ENCODE data around the gene PITRM1.
"Not testable (repeated sequence)": the region's sequence is repeated elsewhere in the genome, so short reads cannot be mapped to it uniquely, and the experiment has no call there.

Gene PITRM1

DNA sequence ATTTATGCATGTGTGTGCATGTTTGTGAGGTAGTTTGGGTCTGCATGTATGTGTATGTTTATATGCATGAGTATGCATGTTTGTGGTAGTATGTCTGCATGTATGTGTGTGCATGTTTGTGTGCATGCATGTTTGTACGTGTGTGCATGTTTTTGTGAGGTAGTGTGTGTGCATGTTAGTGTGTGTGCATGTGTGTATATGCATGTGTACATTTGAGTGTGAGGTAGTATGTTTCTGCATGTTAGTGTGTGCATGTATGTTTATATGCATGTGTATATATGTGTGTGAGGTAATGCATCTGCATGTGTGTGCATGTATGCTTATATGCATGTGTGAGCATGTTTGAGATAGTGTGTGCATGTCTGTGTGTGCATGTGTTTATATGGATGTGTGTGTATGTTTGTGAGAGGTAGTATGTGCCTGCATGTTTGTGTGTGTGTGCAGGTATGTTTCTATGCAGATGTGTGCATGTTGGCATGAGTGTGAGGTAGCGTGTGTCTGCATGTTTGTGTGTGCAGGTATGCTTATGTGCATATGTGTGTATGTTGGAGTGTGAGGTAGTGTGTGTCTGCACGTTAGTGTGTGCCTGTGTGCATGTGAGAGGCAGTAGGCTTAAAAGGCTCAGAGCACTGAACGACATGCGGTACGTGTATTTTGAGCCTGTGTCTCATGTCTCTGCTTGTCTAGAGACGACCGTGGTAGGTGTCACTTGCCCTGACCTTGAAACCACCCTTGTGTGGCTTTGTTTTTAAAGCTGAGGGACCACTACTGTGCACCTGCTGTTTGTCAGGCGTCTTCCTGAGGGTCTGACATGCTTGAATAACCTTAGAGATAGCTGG is 61.6 kb downstream of the PITRM1 start:
- no peaks in the 10 kb centered on the region for H3K4me1 ChIP-seq (ENCODE audit: insufficient read depth, low read length)
- no peaks in the 10 kb centered on the region for H3K9me3 ChIP-seq (ENCODE audit: low read length)
- H2AFZ ChIP-seq (ENCODE audit: low read depth, low read length) = no peak overlapping the region
- no peak overlapping the region for H3K4me3 ChIP-seq (ENCODE audit: low read length)
- no peaks in the 10 kb centered on the region for H3K36me3 ChIP-seq (ENCODE audit: insufficient read depth, low read length)
- H3K27me3 ChIP-seq (ENCODE audit: insufficient read depth, low read length) = no peaks in the 10 kb centered on the region

DNA sequence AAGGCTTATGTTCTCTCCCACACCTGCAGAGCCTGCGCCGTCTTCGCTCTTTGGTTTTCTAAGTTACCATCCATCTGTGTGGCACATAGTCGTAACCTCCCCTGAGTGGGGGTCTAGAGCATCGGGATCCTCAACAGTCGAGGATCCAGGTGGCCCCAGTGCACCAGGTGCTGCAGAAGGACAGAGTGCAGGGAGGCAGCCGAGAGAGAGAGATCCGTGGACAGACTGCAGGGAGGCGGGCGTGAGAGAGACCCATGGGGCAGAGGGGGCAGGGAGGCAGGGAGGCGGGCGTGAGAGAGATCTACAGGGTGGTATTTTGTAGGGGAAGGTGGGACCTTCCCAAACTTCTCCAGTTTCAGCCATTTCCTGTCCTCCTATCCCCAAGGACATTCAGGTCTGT is 62.9 kb downstream of the PITRM1 start:
- no peaks in the 10 kb centered on the region for H3K36me3 ChIP-seq (ENCODE audit: insufficient read depth, low read length)
- H3K9me3 ChIP-seq (ENCODE audit: low read length) = no peaks in the 10 kb centered on the region
- no peaks in the 10 kb centered on the region for H3K4me1 ChIP-seq (ENCODE audit: insufficient read depth, low read length)
- H3K27me3 ChIP-seq (ENCODE audit: insufficient read depth, low read length) = no peaks in the 10 kb centered on the region
- H2AFZ ChIP-seq (ENCODE audit: low read depth, low read length) = no peak overlapping the region
- H3K4me3 ChIP-seq (ENCODE audit: low read length) = no peak overlapping the region

DNA sequence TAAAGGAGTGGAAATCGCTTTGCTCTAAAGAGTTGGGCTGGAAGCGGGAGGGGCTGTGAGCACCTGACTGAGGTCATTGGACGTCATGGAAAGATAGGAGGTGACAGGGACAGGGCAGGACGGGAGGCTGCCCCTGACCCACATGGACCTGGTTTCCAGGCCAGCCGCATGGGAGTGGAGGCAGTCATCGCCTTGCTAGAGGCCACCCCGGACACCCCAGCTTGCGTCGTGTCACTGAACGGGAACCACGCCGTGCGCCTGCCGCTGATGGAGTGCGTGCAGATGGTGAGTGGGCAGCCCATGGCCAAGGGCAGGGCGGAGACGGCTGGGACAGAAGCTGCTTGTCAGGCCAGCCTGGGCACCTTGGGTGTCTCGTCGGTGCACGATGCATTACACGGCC is 63.4 kb downstream of the PITRM1 start:
- Histone ChIP-seq H3K27me3 (ENCODE audit: insufficient read depth, low read length) (no peaks in the 10 kb centered on the region), H3K9me3 (ENCODE audit: low read length) (no peaks in the 10 kb centered on the region), H3K4me3 (ENCODE audit: low read length) (no peak overlapping the region), H3K36me3 (ENCODE audit: insufficient read depth, low read length) (no peaks in the 10 kb centered on the region), H3K4me1 (ENCODE audit: insufficient read depth, low read length) (no peaks in the 10 kb centered on the region), H2AFZ (ENCODE audit: low read depth, low read length) (no peak overlapping the region)

DNA sequence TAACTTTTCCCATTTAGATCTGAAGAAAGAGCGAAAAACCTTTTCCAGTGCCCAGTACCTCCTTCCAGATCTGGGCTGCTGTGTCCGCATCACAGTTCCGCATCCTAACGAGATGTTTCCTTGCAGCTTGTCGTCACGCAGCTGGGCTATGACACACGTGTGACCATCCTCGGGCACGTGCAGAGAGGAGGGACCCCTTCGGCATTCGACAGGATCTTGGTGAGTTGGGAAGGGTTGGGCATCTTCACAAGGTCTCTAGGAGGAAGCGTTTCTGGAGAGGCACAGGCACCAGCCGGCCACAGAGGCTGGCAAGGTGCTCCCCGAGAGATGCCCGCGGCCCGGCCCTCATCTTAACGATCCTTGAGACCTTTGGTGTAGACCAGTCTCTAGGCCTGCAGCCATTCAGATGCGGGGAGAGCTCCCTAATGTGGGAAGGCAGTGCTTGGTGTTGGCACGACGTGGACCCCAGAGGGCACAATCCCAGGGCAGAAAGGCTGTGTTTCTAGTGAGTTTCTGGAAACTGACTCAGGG is 63.9 kb downstream of the PITRM1 start:
- Histone ChIP-seq H2AFZ (ENCODE audit: low read depth, low read length) (no peak overlapping the region), H3K36me3 (ENCODE audit: insufficient read depth, low read length) (no peaks in the 10 kb centered on the region), H3K27me3 (ENCODE audit: insufficient read depth, low read length) (no peaks in the 10 kb centered on the region), H3K4me3 (ENCODE audit: low read length) (no peak overlapping the region), H3K4me1 (ENCODE audit: insufficient read depth, low read length) (no peaks in the 10 kb centered on the region), H3K9me3 (ENCODE audit: low read length) (no peaks in the 10 kb centered on the region)

DNA sequence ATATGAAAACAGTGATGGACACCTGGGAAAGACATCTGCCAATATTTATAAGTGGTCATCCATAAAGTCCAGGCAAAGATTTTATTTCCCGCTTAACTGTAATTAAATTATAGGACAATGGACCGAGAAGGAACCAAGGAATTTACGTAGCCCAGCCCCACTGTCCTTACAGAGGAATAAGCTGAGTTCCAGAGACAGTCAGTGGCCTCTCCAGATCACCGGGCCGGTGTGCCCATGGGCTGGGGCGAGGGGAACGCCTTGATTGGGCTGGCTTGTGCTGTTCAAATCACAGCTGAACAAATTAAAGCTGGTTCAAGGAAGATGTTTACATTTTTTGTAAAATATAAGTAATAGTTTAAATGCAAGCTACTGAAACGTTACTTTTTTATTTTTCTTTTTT is 64.5 kb downstream of the PITRM1 start:
- no peak overlapping the region for H3K4me3 ChIP-seq (ENCODE audit: low read length)
- H3K4me1 ChIP-seq (ENCODE audit: insufficient read depth, low read length) = no peaks in the 10 kb centered on the region
- no peak overlapping the region for H2AFZ ChIP-seq (ENCODE audit: low read depth, low read length)
- no peaks in the 10 kb centered on the region for H3K36me3 ChIP-seq (ENCODE audit: insufficient read depth, low read length)
- no peaks in the 10 kb centered on the region for H3K9me3 ChIP-seq (ENCODE audit: low read length)
- H3K27me3 ChIP-seq (ENCODE audit: insufficient read depth, low read length) = no peaks in the 10 kb centered on the region

DNA sequence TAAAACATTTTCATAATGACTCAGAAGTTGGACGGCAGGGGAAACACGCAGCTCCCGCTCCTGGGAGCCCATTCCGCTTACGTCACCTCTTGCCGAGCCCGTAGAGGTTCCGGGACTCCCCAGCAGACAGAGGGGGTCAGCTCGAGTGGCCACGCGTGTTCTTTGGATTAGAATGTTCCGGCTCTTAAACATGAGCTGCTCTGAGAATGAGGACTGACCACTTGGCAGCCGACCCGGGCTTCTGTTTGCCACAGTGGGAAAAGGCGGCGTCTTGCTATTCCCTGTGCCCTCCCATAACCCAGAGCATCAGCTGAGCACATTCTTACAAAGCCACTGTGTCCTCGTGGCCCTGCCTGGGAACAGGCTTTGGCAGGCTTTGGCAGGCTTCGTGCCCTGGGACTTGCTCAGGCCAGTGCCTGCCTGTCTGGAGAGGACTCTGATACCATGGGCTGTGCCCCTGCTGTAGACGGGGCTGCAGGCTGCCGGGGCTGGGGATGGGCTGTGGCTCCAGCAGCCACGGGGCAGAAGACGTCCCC is 65.1 kb downstream of the PITRM1 start:
- Histone ChIP-seq H3K4me1 (ENCODE audit: insufficient read depth, low read length) (no peaks in the 10 kb centered on the region), H3K4me3 (ENCODE audit: low read length) (no peak overlapping the region), H3K9me3 (ENCODE audit: low read length) (no peaks in the 10 kb centered on the region), H3K27me3 (ENCODE audit: insufficient read depth, low read length) (no peaks in the 10 kb centered on the region), H3K36me3 (ENCODE audit: insufficient read depth, low read length) (no peaks in the 10 kb centered on the region), H2AFZ (ENCODE audit: low read depth, low read length) (no peak overlapping the region)

DNA sequence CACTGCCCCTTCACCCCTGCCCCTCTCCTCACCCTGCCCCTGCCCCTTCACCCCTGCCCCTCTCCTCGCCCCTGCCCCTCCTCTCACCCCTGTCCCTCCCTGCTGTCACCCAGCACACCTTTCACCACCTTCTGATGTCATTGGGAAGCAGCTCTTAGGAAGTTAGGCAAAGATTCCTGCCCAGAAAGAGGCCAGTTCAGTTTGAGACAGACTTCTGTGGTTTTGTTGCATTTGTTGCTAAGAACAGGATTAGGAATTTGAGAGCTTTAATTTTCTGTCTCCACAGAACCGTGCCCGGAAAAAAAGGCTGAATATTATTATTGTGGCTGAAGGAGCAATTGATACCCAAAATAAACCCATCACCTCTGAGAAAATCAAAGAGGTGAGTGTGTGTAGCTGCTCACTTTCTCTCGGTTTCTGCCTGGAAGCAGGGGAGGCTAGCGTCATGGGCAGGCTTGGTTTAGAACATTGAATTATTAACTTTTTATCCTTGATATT is 65.6 kb downstream of the PITRM1 start:
- H3K36me3 ChIP-seq (ENCODE audit: insufficient read depth, low read length) = no peaks in the 10 kb centered on the region
- H3K4me3 ChIP-seq (ENCODE audit: low read length) = no peak overlapping the region
- H3K9me3 ChIP-seq (ENCODE audit: low read length) = no peaks in the 10 kb centered on the region
- no peaks in the 10 kb centered on the region for H3K27me3 ChIP-seq (ENCODE audit: insufficient read depth, low read length)
- H2AFZ ChIP-seq (ENCODE audit: low read depth, low read length) = no peak overlapping the region
- no peaks in the 10 kb centered on the region for H3K4me1 ChIP-seq (ENCODE audit: insufficient read depth, low read length)

DNA sequence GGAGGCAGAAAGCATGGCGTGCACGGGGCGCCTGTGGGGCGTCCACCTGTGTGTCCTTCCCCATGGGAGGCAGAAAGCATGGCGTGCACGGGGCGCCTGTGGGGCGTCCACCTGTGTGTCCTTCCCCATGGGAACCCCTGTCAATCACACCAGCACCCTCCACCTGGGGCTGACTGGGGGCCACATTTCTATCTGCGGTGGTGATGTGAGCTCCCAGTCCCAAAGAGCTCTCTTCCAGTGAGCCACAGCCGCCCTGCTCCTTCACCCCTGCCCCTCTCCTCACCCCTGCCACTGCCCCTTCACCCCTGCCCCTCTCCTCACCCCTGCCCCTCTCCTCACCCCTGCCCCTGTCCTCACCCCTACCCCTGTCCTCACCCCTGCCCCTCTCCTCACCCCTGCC is 66.3 kb downstream of the PITRM1 start:
- H2AFZ ChIP-seq (ENCODE audit: low read depth, low read length); H3K27me3 ChIP-seq (ENCODE audit: insufficient read depth, low read length); H3K4me3 ChIP-seq (ENCODE audit: low read length); H3K36me3 ChIP-seq (ENCODE audit: insufficient read depth, low read length); H3K9me3 ChIP-seq (ENCODE audit: low read length); H3K4me1 ChIP-seq (ENCODE audit: insufficient read depth, low read length): not testable (repeated sequence)

DNA sequence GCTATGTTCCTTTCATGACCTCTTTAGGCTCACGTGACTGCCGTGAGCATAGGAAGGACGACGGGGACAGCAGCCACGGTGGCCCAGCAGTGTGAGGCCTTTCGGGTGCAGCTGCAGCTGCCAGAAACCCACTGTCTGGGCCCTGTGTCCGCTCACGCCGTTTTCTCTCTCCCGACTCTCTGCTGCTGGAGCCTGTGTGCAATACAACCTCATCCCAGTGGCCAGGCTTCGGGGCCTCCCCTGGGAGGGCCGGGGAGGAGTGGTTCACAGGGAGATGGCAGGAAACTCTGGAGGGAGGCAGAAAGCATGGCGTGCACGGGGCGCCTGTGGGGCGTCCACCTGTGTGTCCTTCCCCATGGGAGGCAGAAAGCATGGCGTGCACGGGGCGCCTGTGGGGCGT is 66.7 kb downstream of the PITRM1 start:
- Histone ChIP-seq H3K36me3 (ENCODE audit: insufficient read depth, low read length) (no peaks in the 10 kb centered on the region), H3K4me1 (ENCODE audit: insufficient read depth, low read length) (no peaks in the 10 kb centered on the region), H2AFZ (ENCODE audit: low read depth, low read length) (no peak overlapping the region), H3K9me3 (ENCODE audit: low read length) (no peaks in the 10 kb centered on the region), H3K4me3 (ENCODE audit: low read length) (no peak overlapping the region), H3K27me3 (ENCODE audit: insufficient read depth, low read length) (no peaks in the 10 kb centered on the region)

DNA sequence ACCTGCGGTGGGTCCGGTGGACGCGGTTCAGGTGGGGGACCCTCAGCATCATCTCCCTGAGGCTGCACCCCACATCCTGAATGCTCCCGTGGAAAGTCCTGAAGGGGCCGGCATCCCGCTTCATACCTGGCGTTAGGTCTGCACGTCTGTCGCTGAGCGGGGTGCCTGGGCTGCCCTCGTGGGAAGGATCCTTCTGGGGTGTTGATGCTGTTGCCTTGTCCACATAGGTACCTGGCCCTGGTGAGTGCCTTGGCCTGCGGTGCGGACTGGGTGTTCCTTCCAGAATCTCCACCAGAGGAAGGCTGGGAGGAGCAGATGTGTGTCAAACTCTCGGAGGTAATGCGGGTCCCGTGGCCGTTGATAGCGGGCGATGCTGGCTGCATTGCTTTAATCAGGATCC is 67.4 kb downstream of the PITRM1 start:
- Histone ChIP-seq H2AFZ (ENCODE audit: low read depth, low read length) (no peak overlapping the region), H3K27me3 (ENCODE audit: insufficient read depth, low read length) (no peaks in the 10 kb centered on the region), H3K9me3 (ENCODE audit: low read length) (peaks cover 2% of the 10 kb centered on the region), H3K4me3 (ENCODE audit: low read length) (no peak overlapping the region), H3K4me1 (ENCODE audit: insufficient read depth, low read length) (no peaks in the 10 kb centered on the region), H3K36me3 (ENCODE audit: insufficient read depth, low read length) (no peaks in the 10 kb centered on the region)

DNA sequence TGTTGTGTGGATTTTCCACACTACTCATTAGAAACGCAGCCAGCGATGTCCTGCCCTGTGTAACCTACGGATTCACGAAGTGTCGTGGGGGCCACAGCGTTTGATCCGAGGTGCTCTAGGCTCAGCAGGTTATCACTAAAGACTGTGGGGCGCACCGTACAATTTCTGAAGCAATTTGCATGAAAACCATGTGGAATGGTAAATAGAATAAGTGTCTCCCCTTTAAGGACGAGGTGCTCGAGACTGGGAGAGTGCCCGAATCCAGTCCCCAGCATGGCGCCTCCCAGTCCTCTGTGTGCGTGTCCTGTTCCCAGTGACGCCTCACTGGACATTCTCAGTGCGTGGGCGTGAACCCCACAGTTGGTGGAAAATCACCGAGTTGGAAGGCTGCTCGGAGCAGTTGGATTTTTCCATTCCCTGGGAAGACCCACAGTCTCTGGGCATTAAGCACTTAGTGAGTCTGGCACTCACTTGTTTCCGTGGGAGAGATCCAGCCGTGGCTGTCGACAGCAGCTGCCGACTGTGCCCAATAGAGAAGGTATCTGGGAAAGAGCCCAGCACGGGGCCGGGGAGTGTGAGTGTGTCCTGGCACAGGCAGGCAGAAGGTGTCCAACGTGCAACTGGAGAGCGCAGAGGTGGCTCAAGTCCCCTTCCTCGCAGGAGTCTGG is 68.2 kb downstream of the PITRM1 start:
- H3K36me3 ChIP-seq (ENCODE audit: insufficient read depth, low read length) = no peaks in the 10 kb centered on the region
- H3K27me3 ChIP-seq (ENCODE audit: insufficient read depth, low read length) = no peaks in the 10 kb centered on the region
- H2AFZ ChIP-seq (ENCODE audit: low read depth, low read length) = no peak overlapping the region
- no peaks in the 10 kb centered on the region for H3K4me1 ChIP-seq (ENCODE audit: insufficient read depth, low read length)
- no peak overlapping the region for H3K4me3 ChIP-seq (ENCODE audit: low read length)
- H3K9me3 ChIP-seq (ENCODE audit: low read length) = peaks cover 4% of the 10 kb centered on the region

DNA sequence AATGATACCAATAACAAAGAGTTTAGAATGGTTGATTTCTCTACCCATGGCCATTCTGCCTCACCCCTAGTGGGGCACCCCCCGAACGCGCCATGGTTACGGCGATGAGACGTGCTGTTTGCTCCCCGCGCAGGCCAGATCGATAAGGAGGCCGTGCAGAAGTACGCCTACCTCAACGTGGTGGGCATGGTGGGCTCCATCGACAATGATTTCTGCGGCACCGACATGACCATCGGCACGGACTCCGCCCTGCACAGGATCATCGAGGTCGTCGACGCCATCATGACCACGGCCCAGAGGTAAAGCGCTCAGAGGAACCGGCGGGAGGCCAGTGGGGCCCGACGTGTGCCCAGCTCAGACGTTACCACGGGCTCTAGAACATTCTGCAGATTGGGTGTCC is 68.9 kb downstream of the PITRM1 start:
- Histone ChIP-seq H2AFZ (ENCODE audit: low read depth, low read length) (no peak overlapping the region), H3K4me1 (ENCODE audit: insufficient read depth, low read length) (no peaks in the 10 kb centered on the region), H3K27me3 (ENCODE audit: insufficient read depth, low read length) (no peaks in the 10 kb centered on the region), H3K9me3 (ENCODE audit: low read length) (peaks cover 4% of the 10 kb centered on the region), H3K4me3 (ENCODE audit: low read length) (no peak overlapping the region), H3K36me3 (ENCODE audit: insufficient read depth, low read length) (no peaks in the 10 kb centered on the region)

DNA sequence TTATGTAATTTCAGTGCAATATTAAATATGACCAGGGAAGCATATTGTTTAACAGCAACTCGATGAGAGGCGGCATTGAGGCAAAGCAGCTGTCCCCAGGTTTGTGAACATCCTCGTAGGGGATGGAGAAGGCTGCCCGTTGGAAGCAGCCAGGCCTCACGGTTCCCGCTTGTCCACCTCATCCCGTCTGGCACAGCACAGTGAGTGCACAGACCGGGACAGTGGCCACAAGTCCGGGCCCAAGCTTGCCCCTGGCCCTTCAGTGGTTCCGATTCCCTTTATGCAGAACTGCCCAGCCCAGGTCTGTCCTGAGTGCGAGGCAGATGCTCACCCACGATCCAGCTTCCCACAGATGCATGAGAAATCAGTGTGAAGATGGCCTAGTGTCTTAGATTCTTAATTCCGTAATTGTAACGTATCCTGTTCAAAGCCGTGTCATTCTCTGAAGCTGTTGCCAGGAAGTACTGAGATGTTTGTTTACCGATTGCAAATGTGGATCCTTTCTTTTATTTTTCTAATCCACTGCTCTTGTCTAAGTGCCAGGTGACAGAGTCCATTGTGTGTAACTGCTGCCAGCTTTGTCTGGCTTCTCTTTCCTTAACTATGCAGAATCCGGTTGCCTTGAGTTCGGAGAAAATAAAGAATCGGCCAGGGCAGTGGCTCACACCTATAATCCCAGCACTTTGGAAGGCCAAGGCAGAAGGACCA is 69.7 kb downstream of the PITRM1 start:
- Histone ChIP-seq H3K4me1 (ENCODE audit: insufficient read depth, low read length) (no peaks in the 10 kb centered on the region), H2AFZ (ENCODE audit: low read depth, low read length) (no peak overlapping the region), H3K4me3 (ENCODE audit: low read length) (no peak overlapping the region), H3K27me3 (ENCODE audit: insufficient read depth, low read length) (no peaks in the 10 kb centered on the region), H3K9me3 (ENCODE audit: low read length) (peaks cover 4% of the 10 kb centered on the region), H3K36me3 (ENCODE audit: insufficient read depth, low read length) (no peaks in the 10 kb centered on the region)

Data from neuron (in vitro differentiated cells).